ENCODE data around the gene PLPP3.

The PLPP3 gene

GRCh38 chr1:56502700-56503245 is 76.6 kb downstream of the PLPP3 start:
- no peak for DNase-seq (ENCODE audit: extremely low read depth in 1 of 2, low read depth in 1 of 2)

GRCh38 chr1:56501888-56502287 is 77.5 kb downstream of the PLPP3 start:
- no peak for DNase-seq (ENCODE audit: extremely low read depth in 1 of 2, low read depth in 1 of 2)

- no peak for DNase-seq (ENCODE audit: extremely low read depth in 1 of 2, low read depth in 1 of 2)
Measured at GRCh38 chr1:56501426-56501825, 77.9 kb downstream of the PLPP3 start.

- DNase-seq (ENCODE audit: extremely low read depth in 1 of 2, low read depth in 1 of 2): no peak
Measured at GRCh38 chr1:56496821-56497772, 82.3 kb downstream of the PLPP3 start.

- DNase-seq (ENCODE audit: extremely low read depth in 1 of 2, low read depth in 1 of 2): no peak
Measured at GRCh38 chr1:56496158-56496557, 83.2 kb downstream of the PLPP3 start.

- DNase-seq (ENCODE audit: extremely low read depth in 1 of 2, low read depth in 1 of 2): no peak
Measured at GRCh38 chr1:56495538-56495937, 83.8 kb downstream of the PLPP3 start.

- DNase-seq (ENCODE audit: extremely low read depth in 1 of 2, low read depth in 1 of 2): no peak
Measured at GRCh38 chr1:56494306-56494705, 85.1 kb downstream of the PLPP3 start.

- no peak for DNase-seq (ENCODE audit: extremely low read depth in 1 of 2, low read depth in 1 of 2)
Measured at GRCh38 chr1:56493826-56494225, 85.5 kb downstream of the PLPP3 start.

GRCh38 chr1:56491441-56491840 is 87.9 kb downstream of the PLPP3 start:
- DNase-seq (ENCODE audit: extremely low read depth in 1 of 2, low read depth in 1 of 2): no peak

GRCh38 chr1:56490619-56491018 is 88.7 kb downstream of the PLPP3 start:
- no peak for DNase-seq (ENCODE audit: extremely low read depth in 1 of 2, low read depth in 1 of 2)

- no peak for DNase-seq (ENCODE audit: extremely low read depth in 1 of 2, low read depth in 1 of 2)
Measured at GRCh38 chr1:56489695-56490094, 89.7 kb downstream of the PLPP3 start.

GRCh38 chr1:56484695-56485094 is 94.7 kb downstream of the PLPP3 start:
- no peak for DNase-seq (ENCODE audit: extremely low read depth in 1 of 2, low read depth in 1 of 2)

GRCh38 chr1:56483104-56483503 is 96.3 kb downstream of the PLPP3 start:
- DNase-seq (ENCODE audit: extremely low read depth in 1 of 2, low read depth in 1 of 2): no peak

GRCh38 chr1:56482486-56482885 is 96.9 kb downstream of the PLPP3 start:
- no peak for DNase-seq (ENCODE audit: extremely low read depth in 1 of 2, low read depth in 1 of 2)

- no peak for DNase-seq (ENCODE audit: extremely low read depth in 1 of 2, low read depth in 1 of 2)
Measured at GRCh38 chr1:56481140-56481694, 98.1 kb downstream of the PLPP3 start.

- no peak for DNase-seq (ENCODE audit: extremely low read depth in 1 of 2, low read depth in 1 of 2)
Measured at GRCh38 chr1:56478734-56479133, 100.6 kb downstream of the PLPP3 start.

GRCh38 chr1:56477164-56478111 is 101.9 kb downstream of the PLPP3 start:
- no peak for DNase-seq (ENCODE audit: extremely low read depth in 1 of 2, low read depth in 1 of 2)

GRCh38 chr1:56473582-56474270 is 105.6 kb downstream of the PLPP3 start:
- DNase-seq (ENCODE audit: extremely low read depth in 1 of 2, low read depth in 1 of 2): no peak

- no peak for DNase-seq (ENCODE audit: extremely low read depth in 1 of 2, low read depth in 1 of 2)
Measured at GRCh38 chr1:56472860-56473259, 106.5 kb downstream of the PLPP3 start.

- no peak for DNase-seq (ENCODE audit: extremely low read depth in 1 of 2, low read depth in 1 of 2)
Measured at GRCh38 chr1:56469640-56470371, 109.6 kb downstream of the PLPP3 start.
